Ureter (tissue), 1 donor: ENCODE results near the gene HCN4. TPM values are rescaled to one million over a fixed set of nuclear protein-coding genes. Genes with fewer than 3 reads are reported as not detected.

Experiments used
- DNase-seq: peaks from one replicate; pipeline ENCODE4 v3.0.0-alpha.2; 2020; ENCODE audit warnings: low spot score
- total RNA-seq: library from RNA; stranded (reverse); gene quantifications from one replicate; pipeline ENCODE4 v1.2.4, GENCODE V29; 2023
- donor health status: DM: yes; HTN: yes; CAD: no.

The HCN4 gene
- total RNA-seq, 1 donor from 2014 or later, result 0.08 TPM

GRCh38 chr15:73380661-73381060 lies 11.9 kb upstream of the HCN4 start:
- DNase-seq, result no peak

- no peak for DNase-seq
Observed at GRCh38 chr15:73378089-73378488, 9.3 kb upstream of the HCN4 start.

- no peak for DNase-seq
Observed at GRCh38 chr15:73375755-73376305, 7.1 kb upstream of the HCN4 start.

GRCh38 chr15:73375012-73375411 lies 6.3 kb upstream of the HCN4 start:
- no peak for DNase-seq

- DNase-seq, result no peak
Observed at GRCh38 chr15:73374604-73375003, 5.8 kb upstream of the HCN4 start.

- DNase-seq, result no peak
Observed at GRCh38 chr15:73373221-73373620, 4.5 kb upstream of the HCN4 start.

GRCh38 chr15:73371812-73372211 lies 3.1 kb upstream of the HCN4 start:
- no peak for DNase-seq

- DNase-seq, result no peak
Observed at GRCh38 chr15:73370151-73370550, 1.4 kb upstream of the HCN4 start.

GRCh38 chr15:73369154-73369694 lies 466 bp upstream of the HCN4 start:
- DNase-seq, result no peak

GRCh38 chr15:73367624-73368300 lies 996 bp downstream of the HCN4 start:
- DNase-seq, result no peak

- no peak for DNase-seq
Observed at GRCh38 chr15:73366766-73367623, 1.8 kb downstream of the HCN4 start.

GRCh38 chr15:73364070-73364469 lies 4.7 kb downstream of the HCN4 start:
- no peak for DNase-seq

- no peak for DNase-seq
Observed at GRCh38 chr15:73362900-73363299, 5.9 kb downstream of the HCN4 start.

GRCh38 chr15:73361337-73361736 lies 7.4 kb downstream of the HCN4 start:
- DNase-seq, result no peak

GRCh38 chr15:73359651-73360050 lies 9.1 kb downstream of the HCN4 start:
- no peak for DNase-seq

- no peak for DNase-seq
Observed at GRCh38 chr15:73357999-73358665, 10.6 kb downstream of the HCN4 start.

GRCh38 chr15:73355612-73356265 lies 13.0 kb downstream of the HCN4 start:
- no peak for DNase-seq

- no peak for DNase-seq
Observed at GRCh38 chr15:73354241-73354640, 14.5 kb downstream of the HCN4 start.

GRCh38 chr15:73353734-73354133 lies 15.0 kb downstream of the HCN4 start:
- DNase-seq, result no peak

- no peak for DNase-seq
Observed at GRCh38 chr15:73352082-73352481, 16.7 kb downstream of the HCN4 start.

- DNase-seq, result no peak
Observed at GRCh38 chr15:73349191-73349590, 19.6 kb downstream of the HCN4 start.
